ENCODE results near the gene NAA38.
A peak's percentile ranks its signal among the peaks of the same experiment; 100 is the strongest.

Gene NAA38

GRCh38 chr17:7843536-7844291 lies 13.6 kb downstream of the NAA38 start:
- Histone ChIP-seq H3K4me1 (ENCODE audit: low read length) (peaks cover 15% of the 10 kb centered on the region), H3K9me2 (replicated peaks; ENCODE audit: insufficient read depth, low read length) (no peaks in the 10 kb centered on the region), H3K36me3 (replicated peaks; ENCODE audit: insufficient read depth, low read length) (no peaks in the 10 kb centered on the region), H3K4me3 (ENCODE audit: low read length) (peak overlapping the region; percentile 94), H2AFZ (ENCODE audit: low read length) (peak overlapping the region; percentile 93), H3K9ac (ENCODE audit: low read length) (peak overlapping the region; percentile 98), H3K4me2 (ENCODE audit: low read depth, low read length) (peak overlapping the region; percentile 100), H3K79me2 (ENCODE audit: low read length) (0 out of 2 replicates have a peak, but pooled peaks cover 7% of the 10 kb centered on the region), H3F3A (ENCODE audit: insufficient read depth, low read length) (peaks cover 32% of the 10 kb centered on the region), H3K27ac (ENCODE audit: low read length) (peak overlapping the region; percentile 93), H4K20me1 (ENCODE audit: insufficient read depth, low read length) (no peaks in the 10 kb centered on the region), H3K27me3 (replicated peaks; ENCODE audit: insufficient read depth, low read length) (no peaks in the 10 kb centered on the region), H3K9me3 (replicated peaks; ENCODE audit: insufficient read depth, low read length) (no peaks in the 10 kb centered on the region)
- TF ChIP-seq EZH2phosphoT487 (IDR thresholded peaks at IDR 0.05; ENCODE audit: low read length): no peak
- TF ChIP-seq EZH2 (optimal IDR thresholded peaks at IDR 0.05; ENCODE audit: low read depth, low read length): no peak
- TF ChIP-seq, protein P1, sequence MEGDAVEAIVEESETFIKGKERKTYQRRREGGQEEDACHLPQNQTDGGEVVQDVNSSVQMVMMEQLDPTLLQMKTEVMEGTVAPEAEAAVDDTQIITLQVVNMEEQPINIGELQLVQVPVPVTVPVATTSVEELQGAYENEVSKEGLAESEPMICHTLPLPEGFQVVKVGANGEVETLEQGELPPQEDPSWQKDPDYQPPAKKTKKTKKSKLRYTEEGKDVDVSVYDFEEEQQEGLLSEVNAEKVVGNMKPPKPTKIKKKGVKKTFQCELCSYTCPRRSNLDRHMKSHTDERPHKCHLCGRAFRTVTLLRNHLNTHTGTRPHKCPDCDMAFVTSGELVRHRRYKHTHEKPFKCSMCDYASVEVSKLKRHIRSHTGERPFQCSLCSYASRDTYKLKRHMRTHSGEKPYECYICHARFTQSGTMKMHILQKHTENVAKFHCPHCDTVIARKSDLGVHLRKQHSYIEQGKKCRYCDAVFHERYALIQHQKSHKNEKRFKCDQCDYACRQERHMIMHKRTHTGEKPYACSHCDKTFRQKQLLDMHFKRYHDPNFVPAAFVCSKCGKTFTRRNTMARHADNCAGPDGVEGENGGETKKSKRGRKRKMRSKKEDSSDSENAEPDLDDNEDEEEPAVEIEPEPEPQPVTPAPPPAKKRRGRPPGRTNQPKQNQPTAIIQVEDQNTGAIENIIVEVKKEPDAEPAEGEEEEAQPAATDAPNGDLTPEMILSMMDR (IDR thresholded peaks at IDR 0.05; ENCODE audit: low read length): no peak
- DNase-seq: peak; percentile 81

DNA sequence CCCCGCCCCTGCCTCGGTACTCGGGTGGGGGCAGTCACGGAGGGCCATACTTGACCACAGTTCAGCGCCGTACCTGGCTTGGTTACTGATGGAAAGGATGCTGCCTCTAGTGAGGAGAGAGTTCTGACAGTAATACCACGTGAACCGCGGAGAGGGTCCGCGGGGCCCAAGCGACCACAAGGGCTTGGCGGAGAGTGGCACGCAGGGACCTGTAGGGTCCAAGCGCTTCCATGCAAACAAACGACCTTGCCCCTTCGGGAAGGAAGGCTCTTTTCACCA lies 14.2 kb downstream of the NAA38 start:
- Histone ChIP-seq H3F3A (ENCODE audit: insufficient read depth, low read length) (peaks cover 32% of the 10 kb centered on the region), H3K4me1 (ENCODE audit: low read length) (peaks cover 18% of the 10 kb centered on the region), H3K9me3 (replicated peaks; ENCODE audit: insufficient read depth, low read length) (no peaks in the 10 kb centered on the region), H2AFZ (ENCODE audit: low read length) (peak overlapping the region; percentile 93), H3K9ac (ENCODE audit: low read length) (peak overlapping the region; percentile 98), H3K4me2 (ENCODE audit: low read depth, low read length) (peak overlapping the region; percentile 100), H3K9me2 (replicated peaks; ENCODE audit: insufficient read depth, low read length) (no peaks in the 10 kb centered on the region), H3K4me3 (ENCODE audit: low read length) (peak overlapping the region; percentile 94), H3K79me2 (ENCODE audit: low read length) (0 out of 2 replicates have a peak, but pooled peaks cover 7% of the 10 kb centered on the region), H3K27me3 (replicated peaks; ENCODE audit: insufficient read depth, low read length) (no peaks in the 10 kb centered on the region), H4K20me1 (ENCODE audit: insufficient read depth, low read length) (no peaks in the 10 kb centered on the region), H3K36me3 (replicated peaks; ENCODE audit: insufficient read depth, low read length) (no peaks in the 10 kb centered on the region), H3K27ac (ENCODE audit: low read length) (peak overlapping the region; percentile 93)
- TF ChIP-seq, protein P1 (IDR thresholded peaks at IDR 0.05; ENCODE audit: low read length): no peak
- TF ChIP-seq EZH2 (optimal IDR thresholded peaks at IDR 0.05; ENCODE audit: low read depth, low read length) (no peak), EZH2phosphoT487 (IDR thresholded peaks at IDR 0.05; ENCODE audit: low read length) (no peak)
- no peak for DNase-seq

DNA sequence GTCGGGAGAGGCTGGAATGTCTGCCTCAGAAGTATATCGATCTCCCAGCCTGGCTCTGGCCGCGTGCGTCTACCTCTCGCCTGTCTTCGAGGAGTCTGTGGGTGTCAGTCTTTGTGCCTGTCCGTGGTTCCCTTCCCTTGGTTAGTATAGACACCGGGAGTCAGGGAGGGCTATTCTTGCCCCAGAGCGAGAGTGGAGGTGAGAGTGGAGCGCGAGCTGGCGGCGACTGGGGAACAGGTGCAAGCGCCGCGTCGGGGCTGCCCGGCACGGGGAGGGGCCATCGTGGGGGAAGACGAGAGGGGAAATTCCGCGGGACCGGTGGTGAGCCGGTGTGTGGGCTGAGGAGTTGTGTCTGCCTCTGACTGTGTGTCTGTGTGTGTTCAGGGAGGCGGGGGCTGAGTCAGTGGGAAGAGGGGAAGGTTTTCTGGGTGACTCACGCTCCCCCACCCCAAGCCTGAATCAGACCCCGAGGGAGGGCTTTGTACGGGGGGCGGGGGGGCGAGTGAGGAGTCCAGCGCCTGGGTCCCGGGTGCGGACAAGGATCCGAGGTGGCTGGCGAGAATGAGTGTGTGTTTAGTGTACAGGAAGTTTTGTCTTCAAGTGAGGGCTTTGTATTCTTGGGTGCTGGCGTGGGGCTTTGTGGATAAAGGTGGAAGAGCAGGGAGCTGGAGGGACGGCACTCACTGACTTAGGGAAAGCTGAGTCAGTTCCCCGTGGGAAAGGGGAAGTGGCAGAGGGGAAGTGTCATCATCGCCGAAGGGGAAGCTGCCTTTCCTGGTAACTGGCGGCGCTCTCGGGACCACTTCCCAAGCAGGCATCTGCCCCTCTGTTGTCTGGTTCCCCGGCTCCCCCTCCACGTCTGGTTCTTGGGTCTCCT lies 14.7 kb downstream of the NAA38 start:
- H2AFZ ChIP-seq (ENCODE audit: low read length): peak overlapping the region; percentile 93
- TF ChIP-seq, protein P1 (IDR thresholded peaks at IDR 0.05; ENCODE audit: low read length): no peak
- TF ChIP-seq EZH2 (optimal IDR thresholded peaks at IDR 0.05; ENCODE audit: low read depth, low read length) (no peak), EZH2phosphoT487 (IDR thresholded peaks at IDR 0.05; ENCODE audit: low read length) (no peak)
- H3K27me3 ChIP-seq (replicated peaks; ENCODE audit: insufficient read depth, low read length): no peaks in the 10 kb centered on the region
- DNase-seq: peak; percentile 74
- peak overlapping the region; percentile 98 for H3K9ac ChIP-seq (ENCODE audit: low read length)
- peaks cover 21% of the 10 kb centered on the region for H3K4me1 ChIP-seq (ENCODE audit: low read length)
- no peaks in the 10 kb centered on the region for H3K9me2 ChIP-seq (replicated peaks; ENCODE audit: insufficient read depth, low read length)
- 0 out of 2 replicates have a peak, but pooled peaks cover 7% of the 10 kb centered on the region for H3K79me2 ChIP-seq (ENCODE audit: low read length)
- H3K4me3 ChIP-seq (ENCODE audit: low read length): peak overlapping the region; percentile 94
- no peaks in the 10 kb centered on the region for H3K36me3 ChIP-seq (replicated peaks; ENCODE audit: insufficient read depth, low read length)
- H3K9me3 ChIP-seq (replicated peaks; ENCODE audit: insufficient read depth, low read length): no peaks in the 10 kb centered on the region
- no peaks in the 10 kb centered on the region for H4K20me1 ChIP-seq (ENCODE audit: insufficient read depth, low read length)
- peak overlapping the region; percentile 93 for H3K27ac ChIP-seq (ENCODE audit: low read length)
- peak overlapping the region; percentile 100 for H3K4me2 ChIP-seq (ENCODE audit: low read depth, low read length)
- H3F3A ChIP-seq (ENCODE audit: insufficient read depth, low read length): peaks cover 35% of the 10 kb centered on the region
